Ovary (tissue), 9 donors: ENCODE results near the gene DDX6. TPM values are rescaled to one million over a fixed set of nuclear protein-coding genes. Genes with fewer than 3 reads are reported as not detected.

Source experiments
- polyA plus RNA-seq, 2 donors: library from polyadenylated mRNA; stranded (reverse); fragments of 200-250 nt in 1 of 2; fragments of 350-450 nt in 1 of 2; fragmentation: Illumina TruSeq in 1 of 2; extraction: RNeasy Lipid Tissue Mini Kit (QIAGEN cat#74804) in 1 of 2; gene quantifications; one replicate each; pipeline ENCODE4 v1.2.3, GENCODE V29; 2013 to 2014
- small RNA-seq: library from RNA; depleted of rRNA; stranded (forward); fragments of <200 nt; gene quantifications from one replicate; pipeline ENCODE3, GENCODE V24; 2016
- total RNA-seq, 7 donors: library from RNA; depleted of rRNA in 2 of 7; stranded (reverse); fragments of >200 nt in 2 of 7; fragmentation: NEBNext Ultra II Directional in 3 of 7; extraction: Animal tissue kit (Norgen Biotek cat#: 25700) in 3 of 7; gene quantifications; one replicate each; pipeline versions ENCODE4 v1.1.0 to v1.2.4, GENCODE V29; 2016 to 2023
- donor health status: DM: no; HTN: no; CAD: no; lungs with moderate emphysema.
- donor health status: DM: no; HTN: no; CAD: no.
- donor health status: Bipolar disorder and iron deficiency.
- donor health status: DM: yes; HTN: yes; CAD: no.
- donor health status: DM: no; HTN: no; CAD: no.
- donor health status: DM: yes; HTN: yes; CAD: no.

DDX6 gene
- total and polyA plus RNA-seq, 9 donors: 33.9 to 212 (median 143) TPM

Small RNA genes lying within 50 kb of the gene (small RNA-seq; reads per million reads assigned to genes)
- not detected for gene AP004609.2
- not detected for gene RF00019
- not detected for gene RNU6-376P

Other genes with a start within 250 kb of the DDX6 start
- 10 to 100 TPM; 22.2 to 42.6 (median 27.9) TPM for gene IFT46, start 225.2 kb downstream of the DDX6 start, total RNA-seq
- 10 to 100 TPM; 22.8 to 53.1 TPM for gene IFT46, start 225.2 kb downstream of the DDX6 start, polyA plus RNA-seq
- gene ARCN1, start 218.8 kb downstream of the DDX6 start, total RNA-seq: 100 to 1,000 TPM in 5 of 7 donors, 10 to 100 TPM in 2; 60.2 to 151 (median 125) TPM
- gene ARCN1, start 218.8 kb downstream of the DDX6 start, polyA plus RNA-seq: 100 to 1,000 TPM in 1 of 2 donors, 10 to 100 TPM in 1; 67.3 to 154 TPM
- 100 to 1,000 TPM in 5 of 7 donors, 10 to 100 TPM in 2; 69.4 to 265 (median 139) TPM for gene PHLDB1, start 183.5 kb downstream of the DDX6 start, total RNA-seq
- gene PHLDB1, start 183.5 kb downstream of the DDX6 start, polyA plus RNA-seq: 10 to 100 TPM; 46.2 to 73.7 TPM
- under 1 TPM in 1 of 7 donors, not detected in 6; 0.10 TPM for gene TREH, start 111.5 kb downstream of the DDX6 start, total RNA-seq
- gene TREH, start 111.5 kb downstream of the DDX6 start, polyA plus RNA-seq: under 1 TPM in 1 of 2 donors, not detected in 1; 0.48 TPM
- gene CXCR5, start 92.7 kb upstream of the DDX6 start, total RNA-seq: under 1 TPM in 1 of 7 donors, not detected in 6; 0.05 TPM
- gene CXCR5, start 92.7 kb upstream of the DDX6 start, polyA plus RNA-seq: under 1 TPM in 1 of 2 donors, not detected in 1; 0.17 TPM
- gene BCL9L, start 134.8 kb upstream of the DDX6 start, total RNA-seq: 100 to 1,000 TPM in 1 of 7 donors, 10 to 100 TPM in 6; 12.9 to 145 (median 79.9) TPM
- 10 to 100 TPM in 1 of 2 donors, 1 to 10 TPM in 1; 5.5 to 31.2 TPM for gene BCL9L, start 134.8 kb upstream of the DDX6 start, polyA plus RNA-seq
- not detected for gene UPK2, start 165.1 kb upstream of the DDX6 start, total RNA-seq
- gene UPK2, start 165.1 kb upstream of the DDX6 start, polyA plus RNA-seq: under 1 TPM in 1 of 2 donors, not detected in 1; 0.13 TPM
- not detected for gene FOXR1, start 180.6 kb upstream of the DDX6 start, total RNA-seq
- gene FOXR1, start 180.6 kb upstream of the DDX6 start, polyA plus RNA-seq: 1 to 10 TPM in 1 of 2 donors, not detected in 1; 1.7 TPM
- gene CENATAC, start 207.0 kb upstream of the DDX6 start, total RNA-seq: 10 to 100 TPM; 23.4 to 51.0 (median 27.8) TPM
- 10 to 100 TPM; 19.9 to 21.6 TPM for gene CENATAC, start 207.0 kb upstream of the DDX6 start, polyA plus RNA-seq
- gene RPS25, start 227.2 kb upstream of the DDX6 start, total RNA-seq: 1,000 to 10,000 TPM; 1,999 to 7,045 (median 2,410) TPM
- 1,000 to 10,000 TPM; 2,845 to 5,915 TPM for gene RPS25, start 227.2 kb upstream of the DDX6 start, polyA plus RNA-seq
- gene TRAPPC4, start 227.6 kb upstream of the DDX6 start, total RNA-seq: 10 to 100 TPM; 34.0 to 59.1 (median 57.5) TPM
- gene TRAPPC4, start 227.6 kb upstream of the DDX6 start, polyA plus RNA-seq: 10 to 100 TPM; 43.8 to 55.1 TPM
- gene SLC37A4, start 239.7 kb upstream of the DDX6 start, total RNA-seq: 10 to 100 TPM; 11.2 to 38.1 (median 14.8) TPM
- 10 to 100 TPM; 10.5 to 11.9 TPM for gene SLC37A4, start 239.7 kb upstream of the DDX6 start, polyA plus RNA-seq